HS-5 (cell line): ENCODE data around the gene ZNF777.
"Not testable (repeated sequence)": the region's sequence is repeated elsewhere in the genome, so short reads cannot be mapped to it uniquely, and the experiment has no call there.

Experiments
- DNase-seq: peaks from one replicate; pipeline ENCODE4 v3.0.0-alpha.2; 2012; ENCODE audit warnings: low read depth

Gene ZNF777

GRCh38 chr7:149460493-149461277 is at the start of gene ZNF777:
ZNF777 (minus strand) TSS chr7:149461062; CDS start chr7:149456022, 5,040 bp downstream.
- peak; percentile 42 for DNase-seq

GRCh38 chr7:149510248-149510647 is 49.4 kb upstream of the ZNF777 start:
- DNase-seq, result no peak

GRCh38 chr7:149509774-149510173 is 48.9 kb upstream of the ZNF777 start:
- no peak for DNase-seq

- DNase-seq, result no peak
These were observed 44.7 kb upstream of the ZNF777 start for GRCh38 chr7:149505551-149505950.

GRCh38 chr7:149501651-149502050 is 40.8 kb upstream of the ZNF777 start:
- no peak for DNase-seq

GRCh38 chr7:149500910-149501309 is 40.0 kb upstream of the ZNF777 start:
- DNase-seq, result no peak

- no peak for DNase-seq
These were observed 39.3 kb upstream of the ZNF777 start for GRCh38 chr7:149500201-149500600.

- DNase-seq, result no peak
These were observed 37.9 kb upstream of the ZNF777 start for GRCh38 chr7:149498811-149499210.

- DNase-seq, result peak; percentile 19
These were observed 36.8 kb upstream of the ZNF777 start, which contains the start of gene ZNF746 for GRCh38 chr7:149497467-149498261. ZNF746 (minus strand) TSS chr7:149497809; CDS start chr7:149497536, 273 bp downstream.

- no peak for DNase-seq
These were observed 36.0 kb upstream of the ZNF777 start for GRCh38 chr7:149496642-149497391.

- DNase-seq, result peak; percentile 26
These were observed 35.2 kb upstream of the ZNF777 start for GRCh38 chr7:149495785-149496641.

GRCh38 chr7:149494738-149495368 is 34.0 kb upstream of the ZNF777 start:
- DNase-seq, result no peak

- not testable (repeated sequence) for DNase-seq
These were observed 33.1 kb upstream of the ZNF777 start for GRCh38 chr7:149493975-149494374.

GRCh38 chr7:149493366-149493765 is 32.5 kb upstream of the ZNF777 start:
- DNase-seq, result no peak

- no peak for DNase-seq
These were observed 29.4 kb upstream of the ZNF777 start for GRCh38 chr7:149490083-149490760.

GRCh38 chr7:149489391-149490024 is 28.6 kb upstream of the ZNF777 start:
- DNase-seq, result no peak

- no peak for DNase-seq
These were observed 18.7 kb upstream of the ZNF777 start for GRCh38 chr7:149479568-149479967.

GRCh38 chr7:149478754-149479153 is 17.9 kb upstream of the ZNF777 start:
- no peak for DNase-seq

- DNase-seq, result no peak
These were observed 16.9 kb upstream of the ZNF777 start for GRCh38 chr7:149477494-149478443.
